ENCODE data around the gene RPRD2.

RPRD2 gene

DNA sequence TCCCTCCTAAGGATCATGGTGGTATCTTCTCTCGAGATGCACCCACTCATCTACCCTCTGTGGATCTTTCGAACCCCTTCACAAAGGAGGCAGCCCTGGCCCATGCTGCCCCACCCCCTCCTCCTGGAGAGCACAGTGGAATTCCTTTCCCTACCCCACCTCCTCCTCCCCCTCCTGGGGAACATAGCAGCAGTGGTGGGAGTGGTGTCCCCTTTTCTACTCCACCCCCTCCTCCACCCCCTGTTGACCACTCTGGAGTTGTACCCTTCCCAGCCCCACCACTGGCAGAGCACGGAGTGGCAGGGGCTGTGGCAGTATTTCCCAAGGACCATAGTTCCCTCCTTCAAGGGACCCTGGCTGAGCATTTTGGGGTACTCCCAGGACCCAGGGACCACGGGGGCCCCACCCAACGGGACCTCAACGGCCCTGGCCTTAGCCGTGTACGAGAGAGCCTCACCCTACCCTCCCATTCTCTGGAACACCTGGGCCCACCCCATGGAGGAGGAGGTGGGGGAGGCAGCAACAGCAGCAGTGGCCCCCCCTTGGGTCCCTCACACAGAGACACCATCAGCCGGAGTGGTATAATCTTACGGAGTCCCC, 108.8 kb downstream of the RPRD2 start:
- no peak for DNase-seq (ENCODE audit: low spot score)

DNA sequence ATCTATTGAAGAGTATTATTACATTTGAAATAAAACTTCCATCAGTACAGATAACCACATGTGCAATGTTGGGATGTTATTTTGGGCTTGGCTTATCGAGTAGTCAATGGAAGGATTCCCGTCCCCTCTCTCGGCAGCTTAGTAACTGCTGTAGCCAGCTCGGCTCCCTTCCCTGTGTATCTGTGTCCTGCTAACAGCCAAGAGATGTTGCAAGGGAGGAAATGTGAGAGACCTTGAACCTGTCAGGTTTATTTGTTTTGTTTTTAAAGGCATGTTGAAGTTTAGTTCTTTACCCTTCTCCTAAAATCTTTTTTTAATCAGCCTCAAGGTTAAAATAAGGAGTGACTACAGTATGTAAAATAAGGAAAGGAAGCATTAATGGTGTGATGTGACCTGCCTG, 109.7 kb downstream of the RPRD2 start:
- DNase-seq (ENCODE audit: low spot score) = no peak

DNA sequence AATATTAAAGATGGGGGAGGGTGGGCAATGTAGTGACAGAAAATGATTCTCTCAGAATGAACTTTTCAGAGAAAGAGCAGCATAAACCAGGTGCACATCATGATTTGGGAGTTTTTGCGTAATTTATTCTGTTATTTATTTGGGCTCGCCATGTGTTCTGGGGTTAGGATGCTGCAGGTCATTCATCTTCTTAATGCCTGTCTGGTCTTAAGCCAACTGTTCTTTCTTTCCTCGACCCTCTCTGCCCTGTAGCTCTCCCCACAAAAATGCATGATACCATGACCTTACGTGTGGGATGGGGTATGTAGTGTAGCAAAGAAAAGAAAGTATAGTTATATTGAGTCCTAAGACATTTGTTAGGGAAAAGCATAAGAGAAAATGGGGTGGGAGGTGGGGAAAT, 110.9 kb downstream of the RPRD2 start:
- no peak for DNase-seq (ENCODE audit: low spot score)

DNA sequence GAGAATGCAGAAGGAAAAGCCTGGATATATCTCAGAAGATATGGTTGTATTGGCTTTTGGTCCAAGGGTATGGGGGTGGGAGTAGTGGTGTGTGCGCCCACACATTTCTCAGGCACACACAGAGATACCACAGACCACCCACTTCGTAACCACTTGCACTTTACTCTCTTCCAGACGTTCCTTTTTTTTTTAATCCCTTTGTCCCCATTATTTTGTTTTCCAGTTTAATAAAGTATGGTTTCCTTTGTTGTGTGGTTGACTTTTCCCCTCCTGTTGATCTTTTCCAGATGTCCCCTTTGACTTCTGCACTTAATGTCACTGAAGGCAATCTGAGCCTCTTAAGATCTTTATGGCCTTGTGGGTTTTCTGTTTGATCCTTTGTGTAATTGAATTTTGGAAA, 112.8 kb downstream of the RPRD2 start:
- DNase-seq (ENCODE audit: low spot score) = no peak

DNA sequence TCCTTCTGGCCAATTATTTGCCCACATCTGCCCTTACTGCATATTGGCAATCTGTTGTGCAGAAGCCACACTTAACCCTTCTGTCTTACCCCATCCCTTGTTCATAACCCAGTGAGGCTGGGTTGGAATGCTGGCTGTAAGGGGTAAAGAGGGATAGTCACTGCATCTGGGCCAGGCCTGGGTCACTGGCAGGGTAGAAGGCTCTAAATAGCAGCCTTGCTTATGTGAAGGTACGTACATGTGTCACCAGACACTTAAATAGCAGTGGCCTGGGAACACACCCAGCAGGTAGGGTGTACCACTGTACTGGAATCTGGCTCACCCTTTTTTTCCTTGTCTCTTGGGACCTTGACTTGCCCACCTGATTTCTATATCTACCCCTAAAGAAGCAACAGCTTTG, 113.4 kb downstream of the RPRD2 start:
- no peak for DNase-seq (ENCODE audit: low spot score)

DNA sequence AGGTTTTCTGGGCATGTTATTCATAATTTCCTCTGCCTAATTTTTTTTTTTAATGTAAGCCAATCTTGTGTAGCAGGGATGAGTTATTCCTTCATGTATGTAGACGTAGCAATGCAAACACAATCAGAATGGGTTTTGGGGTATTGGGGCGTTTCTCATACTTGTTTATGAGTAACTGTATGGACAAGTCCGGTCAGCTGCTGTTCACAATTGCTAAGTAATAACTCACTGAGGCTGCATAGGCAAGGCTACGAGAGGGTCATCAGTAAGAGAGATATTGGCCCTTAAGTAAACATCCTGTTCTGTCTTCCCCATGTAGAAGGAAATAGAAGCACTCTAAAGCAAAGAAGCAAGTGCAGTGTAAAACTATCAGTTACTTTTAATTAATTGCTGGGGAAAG, 113.8 kb downstream of the RPRD2 start:
- no peak for DNase-seq (ENCODE audit: low spot score)

DNA sequence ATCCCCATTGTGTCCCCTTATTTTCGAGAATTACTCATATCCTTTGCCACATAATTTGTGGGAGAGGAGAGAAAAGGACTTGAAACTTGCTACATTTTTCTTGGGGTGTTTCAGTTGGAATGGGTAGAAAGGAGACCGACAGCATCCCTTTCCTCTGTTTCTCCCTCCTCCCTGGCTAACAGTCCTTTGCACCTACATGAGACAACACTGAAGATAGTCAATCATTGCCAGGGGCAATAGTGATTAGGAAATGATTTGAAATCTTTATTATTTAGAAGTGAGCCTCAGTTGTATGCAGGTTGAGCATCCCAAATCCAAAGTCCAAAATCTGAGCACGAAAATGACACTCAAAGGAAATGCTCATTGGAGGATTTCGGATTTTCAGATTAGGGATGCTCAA, 115.4 kb downstream of the RPRD2 start:
- DNase-seq (ENCODE audit: low spot score) = no peak

DNA sequence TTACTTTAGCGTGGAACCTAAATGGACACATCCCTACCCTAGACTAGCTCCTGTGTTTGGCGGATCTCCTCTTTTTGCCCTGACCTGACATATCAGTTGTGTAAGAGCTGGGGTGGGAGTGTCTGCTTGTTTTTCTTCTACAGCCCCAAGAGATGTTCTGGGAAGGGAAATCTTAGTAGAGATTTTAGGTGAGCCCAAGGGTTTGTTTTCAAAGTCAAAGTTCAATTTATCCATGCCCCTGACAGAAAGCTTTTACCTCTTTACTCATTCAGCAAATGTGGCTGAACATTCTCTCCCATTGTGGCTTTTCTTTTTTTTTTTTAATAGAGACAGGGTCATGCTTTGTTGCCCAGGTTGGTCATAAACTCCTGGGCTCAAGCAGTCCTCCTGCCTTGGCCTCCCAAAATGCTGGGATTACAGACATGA, 116.0 kb downstream of the RPRD2 start:
- no peak for DNase-seq (ENCODE audit: low spot score)

DNA sequence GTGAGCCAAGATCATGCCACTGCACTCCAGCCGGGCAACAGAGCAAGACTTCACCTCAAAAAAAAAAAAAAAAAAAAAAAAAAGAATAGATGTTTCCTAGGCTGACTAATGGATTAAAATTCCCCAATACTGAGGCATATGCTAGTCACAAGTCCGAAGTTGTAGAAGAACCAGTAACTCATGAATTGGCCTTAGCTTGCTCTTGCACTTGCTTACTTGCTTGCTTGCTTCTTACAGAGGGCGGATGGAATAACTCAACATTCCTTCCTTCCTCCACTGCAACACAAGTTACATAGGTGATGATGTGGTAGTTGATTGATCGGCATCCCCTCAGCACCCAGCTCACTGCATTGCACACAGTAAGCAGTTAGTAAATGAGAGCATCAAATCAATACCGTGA, 120.5 kb downstream of the RPRD2 start:
- DNase-seq (ENCODE audit: low spot score) = no peak

DNA sequence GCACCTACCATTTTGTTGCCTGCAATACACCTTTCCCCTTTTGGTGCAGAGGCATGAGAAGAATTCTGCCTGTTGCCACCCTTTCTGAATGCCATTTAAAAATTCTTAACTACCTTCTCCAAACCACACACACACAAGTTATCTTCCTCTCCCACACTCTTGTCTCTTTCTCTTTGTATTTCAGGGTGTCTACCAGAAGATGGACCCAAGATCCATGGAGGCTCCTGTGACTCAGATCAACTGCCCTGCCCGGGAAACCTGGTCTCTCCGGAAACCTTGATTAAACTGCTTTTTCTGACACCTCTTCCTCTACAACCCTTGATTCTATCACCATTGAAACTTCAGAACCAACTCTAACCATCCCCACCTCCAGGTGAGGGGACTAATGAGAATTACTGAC, 120.9 kb downstream of the RPRD2 start:
- DNase-seq (ENCODE audit: low spot score) = no peak

DNA sequence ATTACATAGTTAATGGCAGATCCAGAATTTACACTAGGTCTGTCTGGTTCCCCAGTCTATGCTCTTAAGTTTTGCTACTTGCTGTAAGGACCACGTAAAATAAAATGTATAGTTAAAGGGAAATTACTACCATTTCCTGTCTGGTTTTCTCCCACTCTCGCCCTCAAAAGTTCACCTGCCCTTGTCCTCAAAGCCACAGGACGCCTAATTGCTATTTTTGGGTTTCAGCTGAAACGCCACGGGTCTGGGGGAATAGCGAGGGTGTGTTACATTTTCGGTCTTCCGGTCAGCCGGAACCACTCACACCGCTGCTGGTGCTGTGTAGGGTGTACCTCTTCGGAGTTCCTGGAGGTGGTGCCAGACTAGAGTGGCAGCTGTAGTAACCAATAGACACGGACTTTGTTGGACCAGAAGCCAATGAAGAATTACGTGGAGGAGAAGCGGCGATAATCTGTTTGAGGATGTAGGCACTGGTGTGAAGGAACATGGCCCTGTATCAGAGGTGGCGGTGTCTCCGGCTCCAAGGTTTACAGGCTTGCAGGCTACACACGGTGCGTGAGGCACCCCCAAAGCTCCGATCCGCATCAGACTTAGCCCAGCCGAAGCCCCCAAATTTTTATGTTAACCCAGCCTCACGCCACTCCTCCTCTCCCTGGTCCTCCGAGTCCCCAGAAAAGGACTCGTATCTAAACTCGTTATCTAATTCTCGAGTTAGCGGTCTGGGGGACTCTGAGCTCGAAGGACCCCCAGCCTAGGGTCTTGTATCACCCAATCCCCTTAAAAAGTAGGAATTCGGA, 123.2 kb downstream of the RPRD2 start, which contains the start of gene TARS2:
Gene TARS2, plus strand, starts transcription at position 454 of the 797 bp plus-strand sequence. Its CDS starts 32 bp downstream, at position 486.
- peak; percentile 97 for DNase-seq (ENCODE audit: low spot score)

DNA sequence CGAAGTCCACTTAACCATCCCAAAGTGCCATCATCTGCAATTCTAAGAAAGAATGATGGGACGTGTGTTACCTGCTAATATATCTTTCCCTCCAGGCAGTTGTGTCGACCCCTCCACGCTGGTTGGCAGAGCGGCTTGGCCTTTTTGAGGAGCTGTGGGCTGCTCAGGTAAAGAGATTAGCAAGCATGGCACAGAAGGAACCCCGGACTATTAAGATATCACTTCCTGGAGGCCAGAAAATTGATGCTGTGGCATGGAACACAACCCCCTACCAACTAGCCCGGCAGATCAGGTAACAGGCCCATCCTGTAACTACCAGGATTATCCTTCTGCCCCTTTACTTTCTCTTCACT, 123.8 kb downstream of the RPRD2 start:
- no peak for DNase-seq (ENCODE audit: low spot score)

DNA sequence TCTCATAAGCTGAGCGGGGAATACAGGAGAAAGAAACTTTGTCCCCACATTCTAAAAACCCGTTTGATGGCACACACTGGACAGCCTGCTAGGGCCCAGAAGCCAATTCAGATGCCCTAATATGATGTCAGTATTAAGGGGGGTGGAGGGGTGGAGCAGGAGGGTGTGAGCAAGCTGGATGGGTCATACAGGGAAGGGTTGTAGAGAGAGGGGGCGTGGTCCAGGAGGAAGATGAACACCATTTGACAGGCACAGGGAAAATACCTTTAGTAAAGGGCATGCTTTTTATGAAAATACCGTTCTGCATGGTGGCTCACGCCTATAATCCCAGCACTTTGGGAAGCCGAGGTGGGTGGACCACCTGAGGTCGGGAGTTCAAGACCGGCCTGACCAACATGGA, 129.2 kb downstream of the RPRD2 start:
- no peak for DNase-seq (ENCODE audit: low spot score)

DNA sequence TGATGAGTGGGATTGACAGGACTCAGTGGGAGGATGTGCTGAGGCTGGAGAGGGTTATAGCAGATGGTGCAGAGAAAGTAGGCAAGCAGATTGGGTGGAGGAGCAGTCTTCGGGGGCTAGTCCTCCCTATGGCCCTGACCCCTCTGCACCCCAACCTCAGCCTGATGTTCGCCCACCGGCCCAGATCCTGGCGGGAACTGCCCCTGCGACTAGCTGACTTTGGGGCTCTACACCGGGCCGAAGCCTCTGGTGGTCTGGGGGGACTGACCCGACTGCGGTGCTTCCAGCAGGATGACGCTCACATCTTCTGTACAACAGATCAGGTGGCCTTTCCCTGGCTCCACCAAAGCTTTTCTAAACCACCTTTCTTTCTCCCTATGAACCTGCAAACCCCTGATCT, 134.4 kb downstream of the RPRD2 start:
- DNase-seq (ENCODE audit: low spot score) = no peak

DNA sequence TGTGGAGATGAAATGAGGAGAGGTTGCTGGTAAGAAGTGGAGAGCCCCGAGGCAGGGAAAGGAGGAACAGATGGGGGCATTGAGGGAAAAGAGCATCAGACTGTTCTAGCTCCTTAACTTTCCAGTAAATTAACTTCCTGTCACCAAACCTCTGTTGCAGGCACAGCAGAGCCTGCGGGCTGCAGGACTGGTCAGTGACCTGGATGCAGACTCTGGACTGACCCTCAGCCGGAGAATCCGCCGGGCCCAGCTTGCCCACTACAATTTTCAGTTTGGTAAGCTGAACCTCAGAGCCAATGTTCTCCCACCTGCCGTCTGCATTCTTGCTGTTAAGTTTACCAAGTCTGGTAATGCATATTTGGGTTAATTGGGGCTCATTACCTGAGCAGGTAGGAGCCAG, 141.5 kb downstream of the RPRD2 start:
- no peak for DNase-seq (ENCODE audit: low spot score)

DNA sequence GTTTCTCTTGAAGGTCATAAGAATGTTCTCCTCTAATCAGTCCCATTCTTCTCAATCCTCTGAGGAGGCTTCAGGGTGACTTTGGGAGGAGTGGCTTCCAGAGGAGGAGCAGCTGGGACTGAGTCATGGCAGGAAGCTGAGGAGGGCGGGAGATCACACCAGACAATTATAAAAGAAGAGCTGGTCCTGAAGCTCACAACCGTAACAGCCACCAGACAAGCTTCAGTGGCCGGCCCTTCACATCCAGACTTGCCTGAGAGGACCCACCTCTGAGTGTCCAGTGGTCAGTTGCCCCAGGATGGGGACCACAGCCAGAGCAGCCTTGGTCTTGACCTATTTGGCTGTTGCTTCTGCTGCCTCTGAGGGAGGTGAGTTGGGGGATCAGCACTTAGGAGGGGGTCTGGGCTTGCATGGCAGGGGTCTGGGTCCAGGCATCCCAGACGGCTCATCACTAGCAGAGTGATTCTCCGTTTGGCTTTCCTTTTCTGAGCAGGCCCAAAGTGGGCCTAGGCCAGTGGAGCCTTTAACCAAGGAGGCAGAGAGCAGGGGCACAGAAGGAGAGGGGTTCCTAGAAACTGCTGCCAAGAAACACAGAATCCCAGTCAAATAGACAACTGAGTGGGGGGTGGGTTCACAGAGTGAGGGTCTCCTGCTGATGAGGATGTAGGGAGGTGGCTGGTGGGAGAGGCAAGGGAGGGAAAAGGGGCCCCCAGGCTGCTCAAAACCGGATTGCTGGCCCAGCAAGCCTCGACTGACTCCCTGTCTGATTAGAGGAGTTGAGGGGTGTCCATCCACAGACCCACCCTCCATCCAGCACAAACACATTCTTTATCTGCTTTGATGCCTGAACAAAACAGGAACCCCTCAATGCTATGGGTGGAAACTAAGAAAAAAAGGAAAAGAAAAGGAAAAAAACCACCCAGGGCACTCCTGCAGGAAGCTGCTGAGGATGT, 144.2 kb downstream of the RPRD2 start, which contains the start of gene ECM1:
Gene ECM1, plus strand, starts transcription at position 198 of the 953 bp plus-strand sequence. Its CDS starts 101 bp downstream, at position 299.
- DNase-seq (ENCODE audit: low spot score) = no peak

DNA sequence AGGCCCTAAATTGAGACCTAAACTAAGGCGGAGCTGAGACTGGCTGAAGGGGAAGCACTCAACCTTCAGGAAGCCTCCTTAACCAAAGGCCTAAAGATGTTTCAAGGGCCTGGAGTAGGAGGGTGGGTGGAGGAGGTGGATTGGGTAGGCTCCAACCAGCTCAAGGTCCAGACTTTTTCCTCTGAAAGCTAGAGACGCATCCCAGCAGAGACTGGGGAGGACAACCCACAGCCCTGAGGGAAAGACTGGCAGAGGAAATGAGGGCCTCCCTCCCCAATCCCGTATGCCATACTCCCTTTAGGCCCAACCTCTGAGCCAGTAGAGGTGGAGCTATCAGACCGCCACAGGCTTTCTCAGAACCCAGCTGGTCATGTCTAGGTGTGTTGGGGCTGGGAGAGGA, 145.0 kb downstream of the RPRD2 start:
- no peak for DNase-seq (ENCODE audit: low spot score)

DNA sequence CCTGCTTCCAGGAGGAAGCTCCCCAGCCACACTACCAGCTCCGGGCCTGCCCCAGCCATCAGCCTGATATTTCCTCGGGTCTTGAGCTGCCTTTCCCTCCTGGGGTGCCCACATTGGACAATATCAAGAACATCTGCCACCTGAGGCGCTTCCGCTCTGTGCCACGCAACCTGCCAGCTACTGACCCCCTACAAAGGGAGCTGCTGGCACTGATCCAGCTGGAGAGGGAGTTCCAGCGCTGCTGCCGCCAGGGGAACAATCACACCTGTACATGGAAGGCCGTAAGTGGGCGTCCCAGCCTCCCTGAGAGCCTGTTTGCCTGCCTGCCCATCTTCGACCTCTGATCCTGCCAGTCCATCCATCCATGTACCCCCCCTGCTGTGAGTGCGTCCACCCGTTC, 147.6 kb downstream of the RPRD2 start:
- no peak for DNase-seq (ENCODE audit: low spot score)

DNA sequence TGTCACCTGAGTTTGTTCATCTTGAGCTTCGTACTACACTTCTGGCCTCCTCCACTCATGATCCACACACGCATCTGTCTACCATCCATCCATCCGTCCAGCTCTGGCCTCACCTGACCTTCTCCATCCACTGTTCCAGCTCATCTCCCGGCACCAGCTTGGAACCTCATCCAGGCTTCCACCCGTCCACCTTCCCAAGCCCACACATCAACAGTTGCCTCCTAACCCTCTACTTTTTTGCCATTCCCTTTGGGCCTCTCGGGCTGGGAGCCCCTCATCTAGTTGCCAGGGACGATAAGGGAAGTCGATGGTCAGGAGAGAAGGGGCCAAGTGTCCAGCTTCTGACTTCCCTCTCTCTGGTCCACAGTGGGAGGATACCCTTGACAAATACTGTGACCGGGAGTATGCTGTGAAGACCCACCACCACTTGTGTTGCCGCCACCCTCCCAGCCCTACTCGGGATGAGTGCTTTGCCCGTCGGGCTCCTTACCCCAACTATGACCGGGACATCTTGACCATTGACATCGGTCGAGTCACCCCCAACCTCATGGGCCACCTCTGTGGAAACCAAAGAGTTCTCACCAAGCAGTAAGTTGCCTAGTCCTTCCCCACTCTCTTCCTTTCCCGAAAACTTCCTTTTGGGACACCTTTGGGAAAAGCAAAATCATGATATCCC, 148.2 kb downstream of the RPRD2 start:
- no peak for DNase-seq (ENCODE audit: low spot score)

DNA sequence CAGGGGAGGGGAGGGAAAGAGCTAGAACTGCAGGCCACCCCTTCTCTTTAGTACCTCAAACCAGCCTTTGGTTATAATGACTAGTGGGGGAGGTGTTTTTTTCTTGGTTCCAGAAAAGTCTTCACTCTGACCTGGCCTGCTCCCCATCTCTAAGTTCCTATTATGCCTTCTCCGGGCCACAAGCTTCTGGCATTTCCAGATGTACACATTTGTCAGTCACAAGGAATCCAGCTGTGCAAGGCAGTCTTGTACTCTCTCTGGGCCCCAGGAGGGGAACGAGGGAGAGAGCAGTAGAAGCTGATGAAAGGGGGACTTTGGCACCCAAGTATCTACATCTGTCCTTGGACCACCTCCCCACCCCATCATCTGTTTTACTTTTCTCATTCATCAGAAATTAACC, 148.9 kb downstream of the RPRD2 start:
- DNase-seq (ENCODE audit: low spot score) = no peak

DNA sequence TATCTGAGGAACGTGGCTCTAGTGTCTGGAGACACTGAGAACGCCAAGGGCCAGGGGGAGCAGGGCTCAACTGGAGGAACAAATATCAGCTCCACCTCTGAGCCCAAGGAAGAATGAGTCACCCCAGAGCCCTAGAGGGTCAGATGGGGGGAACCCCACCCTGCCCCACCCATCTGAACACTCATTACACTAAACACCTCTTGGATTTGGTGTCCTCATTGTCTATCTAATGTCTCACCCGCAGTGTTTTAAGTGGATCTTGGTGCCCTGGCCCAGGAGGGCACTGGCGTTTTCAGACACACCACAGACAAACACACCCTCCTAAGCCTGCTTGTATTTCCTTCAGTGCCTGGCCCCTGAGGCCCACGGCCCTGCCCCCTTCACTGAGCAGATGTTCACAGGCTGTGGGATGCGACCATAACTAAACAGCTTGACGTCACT, 149.4 kb downstream of the RPRD2 start:
- DNase-seq (ENCODE audit: low spot score) = no peak

DNA sequence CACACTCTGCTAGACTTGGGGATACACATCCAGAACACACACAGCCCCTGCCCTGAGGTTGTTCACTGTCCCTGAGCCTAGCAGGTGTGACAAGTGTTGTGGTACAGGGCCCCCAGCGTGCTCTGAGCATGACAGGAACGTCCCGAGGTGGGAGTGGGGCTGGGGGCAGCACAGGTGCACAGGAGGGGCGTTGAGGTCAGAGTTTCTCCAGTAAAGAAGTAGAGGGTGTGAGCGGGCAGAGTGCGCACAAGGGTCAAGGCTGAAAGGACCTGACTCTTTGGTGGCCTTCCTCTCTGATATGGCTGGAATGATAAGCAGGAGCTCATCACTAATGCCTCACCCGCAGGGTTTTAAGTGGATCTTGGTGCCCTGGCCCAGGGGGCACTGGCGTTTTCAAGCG, 150.3 kb downstream of the RPRD2 start:
- no peak for DNase-seq (ENCODE audit: low spot score)

Data from germinal center (tissue), 1 donor.